ENCODE data around the gene NRCAM. TPM values are rescaled to one million over a fixed set of nuclear protein-coding genes. Genes with fewer than 3 reads are reported as not detected.
"Not testable (repeated sequence)": the region's sequence is repeated elsewhere in the genome, so short reads cannot be mapped to it uniquely, and the experiment has no call there.

The NRCAM gene
- total and polyA plus RNA-seq, 12 donors = 0.08 to 1.3 (median 0.38) TPM

- 49 to 52% methylated on average over 4 of the region's 4 CpGs for WGBS, 2 donors
- no peak overlapping the region for H3K4me3 ChIP-seq
- peaks cover 0 to 24% (median 5%) of the 10 kb centered on the region in 7 donors for H3K27me3 ChIP-seq
- H3K27ac ChIP-seq = no peak overlapping the region
- H3K9me3 ChIP-seq = no peaks in the 10 kb centered on the region
- no peaks in the 10 kb centered on the region for H3K4me1 ChIP-seq
- TF ChIP-seq CTCF (IDR thresholded peaks at IDR 0.05) = no peak
- no peak for DNase-seq
- no peaks in the 10 kb centered on the region for H3K36me3 ChIP-seq
- no peak for ATAC-seq
- intact Hi-C loops (cut with DNase I) = no loop called here
Observed at GRCh38 chr7:108282427-108282996, 173.7 kb downstream of the NRCAM start.

- WGBS, 2 donors = 26 to 32% methylated on average over 3 of the region's 3 CpGs
Observed at GRCh38 chr7:108280136-108280535, 176.1 kb downstream of the NRCAM start.

GRCh38 chr7:108278776-108279175 is 177.5 kb downstream of the NRCAM start:
- no peaks in the 10 kb centered on the region for H3K4me1 ChIP-seq
- peaks cover 0 to 12% (median 0%) of the 10 kb centered on the region in 11 donors for H3K9me3 ChIP-seq
- H3K36me3 ChIP-seq = no peaks in the 10 kb centered on the region
- 92 to 98% methylated on average over 5 of the region's 5 CpGs for WGBS, 2 donors
- DNase-seq = no peak
- no peak for TF ChIP-seq CTCF (IDR thresholded peaks at IDR 0.05)
- no peak overlapping the region for H3K4me3 ChIP-seq
- H3K27me3 ChIP-seq = peaks cover 0 to 12% (median 0%) of the 10 kb centered on the region in 7 donors
- intact Hi-C loops (cut with DNase I) = no loop called here
- no peak for ATAC-seq
- H3K27ac ChIP-seq = no peak overlapping the region

More at GRCh38 chr7:108280136-108280535, 176.1 kb downstream of the NRCAM start:
- DNase-seq = no peak
- Histone ChIP-seq H3K9me3 (no peaks in the 10 kb centered on the region), H3K4me1 (no peaks in the 10 kb centered on the region), H3K4me3 (no peak overlapping the region), H3K36me3 (no peaks in the 10 kb centered on the region), H3K27ac (no peak overlapping the region), H3K27me3 (peaks cover 0 to 18% (median 5%) of the 10 kb centered on the region in 7 donors)
- intact Hi-C loops (cut with DNase I) = no loop called here
- no peak for ATAC-seq
- no peak for TF ChIP-seq CTCF (IDR thresholded peaks at IDR 0.05)

- intact Hi-C loops (cut with DNase I) = no loop called here
- 90 to 91% methylated on average over 10 of the region's 10 CpGs for WGBS, 2 donors
Observed at GRCh38 chr7:108278281-108278680, 178.0 kb downstream of the NRCAM start.

GRCh38 chr7:108274447-108274846 is 181.8 kb downstream of the NRCAM start:
- Histone ChIP-seq H3K27me3 (peaks cover 0 to 10% (median 3%) of the 10 kb centered on the region in 7 donors), H3K9me3 (peaks cover 0 to 12% (median 0%) of the 10 kb centered on the region in 11 donors)
- H3K4me1 ChIP-seq; H3K36me3 ChIP-seq; H3K27ac ChIP-seq; H3K4me3 ChIP-seq; DNase-seq; intact Hi-C loops (cut with DNase I); ATAC-seq: not testable (repeated sequence)
- WGBS, 2 donors = 77 to 78% methylated on average over 5 of the region's 5 CpGs

More at GRCh38 chr7:108278281-108278680, 178.0 kb downstream of the NRCAM start:
- Histone ChIP-seq H3K4me3 (no peak overlapping the region), H3K36me3 (no peaks in the 10 kb centered on the region), H3K27ac (no peak overlapping the region), H3K27me3 (peaks cover 0 to 12% (median 0%) of the 10 kb centered on the region in 7 donors), H3K9me3 (peaks cover 0 to 12% (median 0%) of the 10 kb centered on the region in 11 donors), H3K4me1 (no peaks in the 10 kb centered on the region)
- ATAC-seq (no peak), DNase-seq (no peak)
- no peak for TF ChIP-seq CTCF (IDR thresholded peaks at IDR 0.05)

- intact Hi-C loops (cut with DNase I); DNase-seq; H3K27ac ChIP-seq; H3K4me3 ChIP-seq; ATAC-seq; H3K36me3 ChIP-seq; H3K4me1 ChIP-seq; H3K27me3 ChIP-seq: not testable (repeated sequence)
- 97 to 100% methylated on average over 1 of the region's 1 CpG for WGBS, 2 donors
- peaks cover 0 to 12% (median 0%) of the 10 kb centered on the region in 11 donors for H3K9me3 ChIP-seq
Observed at GRCh38 chr7:108272891-108273290, 183.3 kb downstream of the NRCAM start.
